ENCODE results near the gene CENPA.
A peak's percentile ranks its signal among the peaks of the same experiment; 100 is the strongest.

CENPA gene

GRCh38 chr2:26785431-26786206 lies at the start of gene CENPA:
Gene CENPA (plus strand): TSS chr2:26786056. CDS start chr2:26786197, 141 bp downstream.
- Histone ChIP-seq H3K4me1 (ENCODE audit: control insufficient read depth in 1 of 2, insufficient read depth in 2 of 2, low read length in 2 of 2) (peaks cover 0 to 14% of the 10 kb centered on the region in 2 donors), H3K9me3 (ENCODE audit: control insufficient read depth in 1 of 2, low read length in 2 of 2) (peaks cover 0 to 1% of the 10 kb centered on the region in 2 donors), H3K27ac (ENCODE audit: low read length) (peak within 1 kb of the TSS; percentile 31), H3K4me3 (ENCODE audit: low read depth in 1 of 2, low read length in 2 of 2) (peak within 1 kb of the TSS; percentile 83 to 86), H3K36me3 (ENCODE audit: control insufficient read depth in 1 of 2, insufficient read depth in 2 of 2, low read length in 2 of 2) (peaks cover 2 to 3% of the 10 kb centered on the region in 2 donors), H3K27me3 (ENCODE audit: low read depth, low read length) (no peaks in the 10 kb centered on the region)

GRCh38 chr2:26737221-26737620 lies 48.6 kb upstream of the CENPA start:
- H3K27ac ChIP-seq (ENCODE audit: low read length) = no peak overlapping the region
- no peak overlapping the region for H3K4me3 ChIP-seq (ENCODE audit: low read depth in 1 of 2, low read length in 2 of 2)
- no peaks in the 10 kb centered on the region for H3K27me3 ChIP-seq (ENCODE audit: low read depth, low read length)
- H3K36me3 ChIP-seq (ENCODE audit: control insufficient read depth in 1 of 2, insufficient read depth in 2 of 2, low read length in 2 of 2) = no peaks in the 10 kb centered on the region
- H3K4me1 ChIP-seq (ENCODE audit: control insufficient read depth in 1 of 2, insufficient read depth in 2 of 2, low read length in 2 of 2) = no peaks in the 10 kb centered on the region
- H3K9me3 ChIP-seq (ENCODE audit: control insufficient read depth in 1 of 2, low read length in 2 of 2) = no peaks in the 10 kb centered on the region

GRCh38 chr2:26738481-26738880 lies 47.4 kb upstream of the CENPA start:
- Histone ChIP-seq H3K27ac (ENCODE audit: low read length) (no peak overlapping the region), H3K9me3 (ENCODE audit: control insufficient read depth in 1 of 2, low read length in 2 of 2) (no peaks in the 10 kb centered on the region), H3K36me3 (ENCODE audit: control insufficient read depth in 1 of 2, insufficient read depth in 2 of 2, low read length in 2 of 2) (no peaks in the 10 kb centered on the region), H3K4me1 (ENCODE audit: control insufficient read depth in 1 of 2, insufficient read depth in 2 of 2, low read length in 2 of 2) (no peaks in the 10 kb centered on the region), H3K4me3 (ENCODE audit: low read depth in 1 of 2, low read length in 2 of 2) (no peak overlapping the region), H3K27me3 (ENCODE audit: low read depth, low read length) (no peaks in the 10 kb centered on the region)

- no peaks in the 10 kb centered on the region for H3K36me3 ChIP-seq (ENCODE audit: control insufficient read depth in 1 of 2, insufficient read depth in 2 of 2, low read length in 2 of 2)
- H3K27me3 ChIP-seq (ENCODE audit: low read depth, low read length) = no peaks in the 10 kb centered on the region
- H3K27ac ChIP-seq (ENCODE audit: low read length) = no peak overlapping the region
- no peaks in the 10 kb centered on the region for H3K9me3 ChIP-seq (ENCODE audit: control insufficient read depth in 1 of 2, low read length in 2 of 2)
- H3K4me1 ChIP-seq (ENCODE audit: control insufficient read depth in 1 of 2, insufficient read depth in 2 of 2, low read length in 2 of 2) = no peaks in the 10 kb centered on the region
- no peak overlapping the region for H3K4me3 ChIP-seq (ENCODE audit: low read depth in 1 of 2, low read length in 2 of 2)
Observed at GRCh38 chr2:26739514-26739913, 46.3 kb upstream of the CENPA start.

GRCh38 chr2:26740346-26740745 lies 45.5 kb upstream of the CENPA start:
- no peaks in the 10 kb centered on the region for H3K36me3 ChIP-seq (ENCODE audit: control insufficient read depth in 1 of 2, insufficient read depth in 2 of 2, low read length in 2 of 2)
- H3K4me3 ChIP-seq (ENCODE audit: low read depth in 1 of 2, low read length in 2 of 2) = no peak overlapping the region
- H3K4me1 ChIP-seq (ENCODE audit: control insufficient read depth in 1 of 2, insufficient read depth in 2 of 2, low read length in 2 of 2) = no peaks in the 10 kb centered on the region
- no peak overlapping the region for H3K27ac ChIP-seq (ENCODE audit: low read length)
- no peaks in the 10 kb centered on the region for H3K9me3 ChIP-seq (ENCODE audit: control insufficient read depth in 1 of 2, low read length in 2 of 2)
- no peaks in the 10 kb centered on the region for H3K27me3 ChIP-seq (ENCODE audit: low read depth, low read length)

- Histone ChIP-seq H3K27me3 (ENCODE audit: low read depth, low read length) (no peaks in the 10 kb centered on the region), H3K4me1 (ENCODE audit: control insufficient read depth in 1 of 2, insufficient read depth in 2 of 2, low read length in 2 of 2) (no peaks in the 10 kb centered on the region), H3K27ac (ENCODE audit: low read length) (no peak overlapping the region), H3K4me3 (ENCODE audit: low read depth in 1 of 2, low read length in 2 of 2) (no peak overlapping the region), H3K9me3 (ENCODE audit: control insufficient read depth in 1 of 2, low read length in 2 of 2) (no peaks in the 10 kb centered on the region), H3K36me3 (ENCODE audit: control insufficient read depth in 1 of 2, insufficient read depth in 2 of 2, low read length in 2 of 2) (no peaks in the 10 kb centered on the region)
Observed at GRCh38 chr2:26740890-26741302, 45.0 kb upstream of the CENPA start.

- Histone ChIP-seq H3K4me1 (ENCODE audit: control insufficient read depth in 1 of 2, insufficient read depth in 2 of 2, low read length in 2 of 2) (no peaks in the 10 kb centered on the region), H3K36me3 (ENCODE audit: control insufficient read depth in 1 of 2, insufficient read depth in 2 of 2, low read length in 2 of 2) (no peaks in the 10 kb centered on the region), H3K27ac (ENCODE audit: low read length) (no peak overlapping the region), H3K9me3 (ENCODE audit: control insufficient read depth in 1 of 2, low read length in 2 of 2) (no peaks in the 10 kb centered on the region), H3K4me3 (ENCODE audit: low read depth in 1 of 2, low read length in 2 of 2) (no peak overlapping the region), H3K27me3 (ENCODE audit: low read depth, low read length) (no peaks in the 10 kb centered on the region)
Observed at GRCh38 chr2:26742048-26742770, 43.6 kb upstream of the CENPA start.

GRCh38 chr2:26743852-26744251 lies 42.0 kb upstream of the CENPA start:
- Histone ChIP-seq H3K36me3 (ENCODE audit: control insufficient read depth in 1 of 2, insufficient read depth in 2 of 2, low read length in 2 of 2) (no peaks in the 10 kb centered on the region), H3K27ac (ENCODE audit: low read length) (no peak overlapping the region), H3K27me3 (ENCODE audit: low read depth, low read length) (no peaks in the 10 kb centered on the region), H3K4me1 (ENCODE audit: control insufficient read depth in 1 of 2, insufficient read depth in 2 of 2, low read length in 2 of 2) (no peaks in the 10 kb centered on the region), H3K9me3 (ENCODE audit: control insufficient read depth in 1 of 2, low read length in 2 of 2) (no peaks in the 10 kb centered on the region), H3K4me3 (ENCODE audit: low read depth in 1 of 2, low read length in 2 of 2) (no peak overlapping the region)

GRCh38 chr2:26744953-26745352 lies 40.9 kb upstream of the CENPA start:
- no peak overlapping the region for H3K27ac ChIP-seq (ENCODE audit: low read length)
- no peaks in the 10 kb centered on the region for H3K27me3 ChIP-seq (ENCODE audit: low read depth, low read length)
- no peaks in the 10 kb centered on the region for H3K4me1 ChIP-seq (ENCODE audit: control insufficient read depth in 1 of 2, insufficient read depth in 2 of 2, low read length in 2 of 2)
- H3K4me3 ChIP-seq (ENCODE audit: low read depth in 1 of 2, low read length in 2 of 2) = no peak overlapping the region
- no peaks in the 10 kb centered on the region for H3K36me3 ChIP-seq (ENCODE audit: control insufficient read depth in 1 of 2, insufficient read depth in 2 of 2, low read length in 2 of 2)
- H3K9me3 ChIP-seq (ENCODE audit: control insufficient read depth in 1 of 2, low read length in 2 of 2) = no peaks in the 10 kb centered on the region

- Histone ChIP-seq H3K4me3 (ENCODE audit: low read depth in 1 of 2, low read length in 2 of 2) (no peak overlapping the region), H3K27me3 (ENCODE audit: low read depth, low read length) (no peaks in the 10 kb centered on the region), H3K4me1 (ENCODE audit: control insufficient read depth in 1 of 2, insufficient read depth in 2 of 2, low read length in 2 of 2) (no peaks in the 10 kb centered on the region), H3K9me3 (ENCODE audit: control insufficient read depth in 1 of 2, low read length in 2 of 2) (no peaks in the 10 kb centered on the region), H3K36me3 (ENCODE audit: control insufficient read depth in 1 of 2, insufficient read depth in 2 of 2, low read length in 2 of 2) (no peaks in the 10 kb centered on the region), H3K27ac (ENCODE audit: low read length) (no peak overlapping the region)
Observed at GRCh38 chr2:26745609-26746327, 40.1 kb upstream of the CENPA start.

GRCh38 chr2:26746934-26747333 lies 38.9 kb upstream of the CENPA start:
- Histone ChIP-seq H3K27me3 (ENCODE audit: low read depth, low read length) (no peaks in the 10 kb centered on the region), H3K27ac (ENCODE audit: low read length) (no peak overlapping the region), H3K36me3 (ENCODE audit: control insufficient read depth in 1 of 2, insufficient read depth in 2 of 2, low read length in 2 of 2) (no peaks in the 10 kb centered on the region), H3K4me1 (ENCODE audit: control insufficient read depth in 1 of 2, insufficient read depth in 2 of 2, low read length in 2 of 2) (no peaks in the 10 kb centered on the region), H3K4me3 (ENCODE audit: low read depth in 1 of 2, low read length in 2 of 2) (no peak overlapping the region), H3K9me3 (ENCODE audit: control insufficient read depth in 1 of 2, low read length in 2 of 2) (no peaks in the 10 kb centered on the region)

Data from muscle layer of duodenum (tissue), 2 donors.